Keratinocyte (primary cell): ENCODE results near the gene CWC27.

Source experiments
- CTCF ChIP-seq, 3 experiments: IDR thresholded peaks in 1 of 3; conservative IDR thresholded peaks in 1 of 3; optimal IDR thresholded peaks in 1 of 3; 2 replicates in 2 of 3; 3 replicates in 1 of 3; pipeline versions ENCODE3 to v1.5.1; 2011; ENCODE audit warnings: low read length in 3 of 3, mild to moderate bottlenecking in 3 of 3, moderate library complexity in 2 of 3, control low read depth in 1 of 3, inconsistent platforms in 1 of 3; ENCODE audit not compliant: insufficient read depth in 2 of 3; ENCODE audit errors: extremely low read depth in 1 of 3
- EZH2 ChIP-seq: IDR thresholded peaks from one replicate; pipeline ENCODE4 v1.6.1; 2012; ENCODE audit warnings: inconsistent platforms, mild to moderate bottlenecking, low read length, moderate library complexity

- TF ChIP-seq CTCF (optimal IDR thresholded peaks at IDR 0.05 in 1 of 3, IDR thresholded peaks at IDR 0.05 in 1 of 3, conservative IDR thresholded peaks at IDR 0.05 in 1 of 3; ENCODE audit: extremely low read depth in 1 of 3, insufficient read depth in 2 of 3, low read length in 3 of 3) (no peak), EZH2 (no peak)
Observed at GRCh38 chr5:64786372-64786771, 17.6 kb downstream of the CWC27 start.
